Adrenal gland (tissue), 12 donors: ENCODE measurements around the gene RPS6KA2. TPM values are rescaled to one million over a fixed set of nuclear protein-coding genes. Genes with fewer than 3 reads are reported as not detected.

Experiments used
- DNase-seq, 7 donors: peaks; one replicate each; pipeline ENCODE4 v3.0.0-alpha.2; 2019 to 2020
- H3K27ac ChIP-seq, 5 donors: fragments of 200-600 bp; sonication (generic) in 4 of 5; 1 replicate in 3 of 5; 2 replicates in 2 of 5; pipeline versions ENCODE4 v1.5.1 to v1.8.0; 2016 to 2020; ENCODE audit warnings: mild to moderate bottlenecking in 1 of 5
- H3K27me3 ChIP-seq: fragments of 200-600 bp; 2 replicates; pipeline ENCODE4 v1.8.0; 2021
- H3K36me3 ChIP-seq, 2 donors: fragments of 200-600 bp; replicated peaks in 1 of 2; 1 replicate in 1 of 2; 2 replicates in 1 of 2; pipeline versions ENCODE4 v1.5.1 to v1.8.0; 2018 to 2022
- H3K4me1 ChIP-seq, 2 donors: fragments of 200-600 bp; replicated peaks in 1 of 2; 1 replicate in 1 of 2; 2 replicates in 1 of 2; pipeline versions ENCODE4 v1.5.1 to v1.8.0; 2018 to 2021
- H3K4me3 ChIP-seq, 4 donors: fragments of 200-600 bp; sonication (generic) in 3 of 4; one replicate each; pipeline ENCODE4 v1.5.1; 2016 to 2018
- H3K9me3 ChIP-seq, 3 donors: fragments of 200-600 bp; sonication (generic) in 1 of 3; replicated peaks in 1 of 3; 1 replicate in 2 of 3; 2 replicates in 1 of 3; pipeline versions ENCODE4 v1.5.1 to v1.8.0; 2016 to 2021
- CTCF ChIP-seq, 6 experiments: fragments of 450-650 bp in 4 of 6; fragments of 200-600 bp in 2 of 6; sonication (generic) in 1 of 6; IDR thresholded peaks; 1 replicate in 5 of 6; 2 replicates in 1 of 6; pipeline versions ENCODE4 v1.5.1 to v1.8.0; 2016 to 2021; ENCODE audit warnings: antibody characterized with exemption in 6 of 6, mild to moderate bottlenecking in 2 of 6, moderate library complexity in 1 of 6
- POLR2A ChIP-seq, 2 donors: fragments of 450-650 bp; IDR thresholded peaks; one replicate each; pipeline ENCODE4 v1.6.1; 2017; ENCODE audit warnings: antibody characterized with exemption in 2 of 2, mild to moderate bottlenecking in 2 of 2, moderate library complexity in 1 of 2
- WGBS, 4 donors: extraction: QIAGEN DNeasy Blood & Tissue Kit in 2 of 4; methylation state at CpG; one replicate each; pipeline versions ENCODE4 v1.1.5 to v1.1.7; 2013 to 2017; 5-methylcytosine and 5-hydroxymethylcytosine counted together
- intact Hi-C, 2 donors: fragments of 100-400 bp; cut with DNase I; formaldehyde crosslinking; loops; one replicate each; pipeline versions ENCODE4 v1.14.1 to v1.15.0; 2022 to 2023
- polyA plus RNA-seq, 3 donors: library from polyadenylated mRNA; stranded (reverse); fragments of 200-250 nt in 2 of 3; fragments of 350-450 nt in 1 of 3; fragmentation: Illumina TruSeq in 1 of 3; extraction: RNeasy Lipid Tissue Mini Kit (QIAGEN cat#74804) in 1 of 3; gene quantifications; one replicate each; pipeline ENCODE4 v1.2.3, GENCODE V29; 2013 to 2014
- total RNA-seq, 9 donors: library from RNA; depleted of rRNA in 4 of 9; stranded (reverse); fragments of >200 nt in 4 of 9; fragments of 120-200 nt in 1 of 9; fragmentation: NEBNext Ultra II Directional in 1 of 9; extraction: Animal tissue kit (Norgen Biotek cat#: 25700) in 1 of 9; gene quantifications; one replicate each; pipeline versions ENCODE4 v1.1.0 to v1.2.4, GENCODE V29; 2013 to 2023
- donor health status: healthy with polysubstance abuse.
- donor health status: Bipolar disorder and iron deficiency.
- donor health status: DM: yes; HTN: yes; CAD: no.
- donor health status: DM: no; HTN: no; CAD: no.
- donor health status: DM: no; HTN: no; CAD: no.
- donor health status: DM: yes; HTN: yes; CAD: no.

RPS6KA2 gene
- total and polyA plus RNA-seq, 12 donors: 7.0 to 40.4 (median 26.2) TPM

- Histone ChIP-seq H3K9me3 (no peaks in the 10 kb centered on the region), H3K27me3 (no peaks in the 10 kb centered on the region), H3K27ac (no peak overlapping the region), H3K36me3 (no peaks in the 10 kb centered on the region), H3K4me1 (no peaks in the 10 kb centered on the region), H3K4me3 (no peak overlapping the region)
- TF ChIP-seq CTCF (IDR thresholded peaks at IDR 0.05): no peak
- no peak for TF ChIP-seq POLR2A (IDR thresholded peaks at IDR 0.05)
- 85 to 98% (median 91%) methylated on average over 4 to 9 of the region's 9 CpGs for WGBS, 4 donors
- DNase-seq: no peak
- intact Hi-C loops: no loop called here
Observed at GRCh38 chr6:166504100-166504499, 123.0 kb downstream of the RPS6KA2 start.

GRCh38 chr6:166503167-166503744 is 123.8 kb downstream of the RPS6KA2 start:
- Histone ChIP-seq H3K4me3 (no peak overlapping the region), H3K4me1 (no peaks in the 10 kb centered on the region), H3K36me3 (no peaks in the 10 kb centered on the region), H3K27ac (no peak overlapping the region), H3K27me3 (no peaks in the 10 kb centered on the region), H3K9me3 (no peaks in the 10 kb centered on the region)
- 91 to 95% (median 94%) methylated on average over 6 to 12 of the region's 12 CpGs for WGBS, 4 donors
- TF ChIP-seq CTCF (IDR thresholded peaks at IDR 0.05) (no peak), POLR2A (IDR thresholded peaks at IDR 0.05) (no peak)
- no peak for DNase-seq
- intact Hi-C loops: no loop called here

- WGBS, 4 donors: 61 to 68% (median 65%) methylated on average over 14 of the region's 14 CpGs
- Histone ChIP-seq H3K4me1 (no peaks in the 10 kb centered on the region), H3K9me3 (no peaks in the 10 kb centered on the region), H3K4me3 (no peak overlapping the region), H3K27me3 (no peaks in the 10 kb centered on the region), H3K27ac (no peak overlapping the region), H3K36me3 (no peaks in the 10 kb centered on the region)
- DNase-seq: no peak
- TF ChIP-seq POLR2A (IDR thresholded peaks at IDR 0.05) (no peak), CTCF (IDR thresholded peaks at IDR 0.05) (no peak)
- intact Hi-C loops: no loop called here
Observed at GRCh38 chr6:166502453-166502852, 124.6 kb downstream of the RPS6KA2 start.

- intact Hi-C loops: no loop called here
- Histone ChIP-seq H3K4me1 (no peaks in the 10 kb centered on the region), H3K27ac (no peak overlapping the region), H3K9me3 (no peaks in the 10 kb centered on the region), H3K27me3 (no peaks in the 10 kb centered on the region), H3K4me3 (no peak overlapping the region), H3K36me3 (no peaks in the 10 kb centered on the region)
- TF ChIP-seq POLR2A (IDR thresholded peaks at IDR 0.05) (no peak), CTCF (IDR thresholded peaks at IDR 0.05) (no peak)
- DNase-seq: no peak
- 81 to 93% (median 90%) methylated on average over 5 to 14 of the region's 14 CpGs for WGBS, 4 donors
Observed at GRCh38 chr6:166501246-166501645, 125.8 kb downstream of the RPS6KA2 start.
